Peyer's patch (tissue), 4 donors: ENCODE results near the gene COL8A1.

Source experiments
- POLR2A ChIP-seq, 2 donors: fragments of 450-650 bp; IDR thresholded peaks; one replicate each; pipeline ENCODE4 v1.5.1; 2017; ENCODE audit warnings: antibody characterized with exemption in 2 of 2, mild to moderate bottlenecking in 2 of 2, moderate library complexity in 2 of 2
- TF ChIP-seq, protein P1 (sequence below), 6 experiments: fragments of 450-650 bp in 4 of 6; fragments of 200-600 bp in 2 of 6; sonication (generic) in 1 of 6; IDR thresholded peaks; one replicate each; pipeline ENCODE4 v1.5.1; 2017 to 2019; ENCODE audit warnings: antibody characterized with exemption in 6 of 6, mild to moderate bottlenecking in 3 of 6, moderate library complexity in 1 of 6

DNA sequence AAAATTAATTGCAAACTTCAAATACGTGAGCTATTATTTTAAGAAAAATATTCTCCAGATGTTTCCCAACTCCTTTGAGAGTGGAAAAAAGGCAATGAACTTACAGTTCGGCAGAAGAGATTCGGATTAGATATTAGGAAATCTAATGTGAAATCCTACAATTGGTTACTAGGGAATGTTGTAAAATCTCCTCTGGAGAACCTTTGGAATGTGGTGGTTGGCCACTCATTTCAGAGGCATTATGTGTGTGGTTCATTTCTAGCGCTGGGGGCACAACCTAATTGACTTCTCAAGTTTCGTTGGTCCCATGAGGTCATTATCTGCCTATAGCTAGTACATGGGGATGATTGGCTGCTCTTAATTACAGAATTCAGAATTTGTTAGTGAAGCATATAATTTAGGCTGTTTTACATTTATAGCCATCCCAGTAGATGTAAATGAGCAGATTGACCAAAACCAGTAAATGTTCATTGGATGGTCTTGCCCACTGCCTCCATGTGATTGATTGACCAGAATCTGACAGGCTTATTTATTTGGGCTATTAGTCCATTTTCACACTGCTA is 144.7 kb downstream of the COL8A1 start:
- TF ChIP-seq POLR2A (IDR thresholded peaks at IDR 0.05): no peak
- TF ChIP-seq, protein P1, sequence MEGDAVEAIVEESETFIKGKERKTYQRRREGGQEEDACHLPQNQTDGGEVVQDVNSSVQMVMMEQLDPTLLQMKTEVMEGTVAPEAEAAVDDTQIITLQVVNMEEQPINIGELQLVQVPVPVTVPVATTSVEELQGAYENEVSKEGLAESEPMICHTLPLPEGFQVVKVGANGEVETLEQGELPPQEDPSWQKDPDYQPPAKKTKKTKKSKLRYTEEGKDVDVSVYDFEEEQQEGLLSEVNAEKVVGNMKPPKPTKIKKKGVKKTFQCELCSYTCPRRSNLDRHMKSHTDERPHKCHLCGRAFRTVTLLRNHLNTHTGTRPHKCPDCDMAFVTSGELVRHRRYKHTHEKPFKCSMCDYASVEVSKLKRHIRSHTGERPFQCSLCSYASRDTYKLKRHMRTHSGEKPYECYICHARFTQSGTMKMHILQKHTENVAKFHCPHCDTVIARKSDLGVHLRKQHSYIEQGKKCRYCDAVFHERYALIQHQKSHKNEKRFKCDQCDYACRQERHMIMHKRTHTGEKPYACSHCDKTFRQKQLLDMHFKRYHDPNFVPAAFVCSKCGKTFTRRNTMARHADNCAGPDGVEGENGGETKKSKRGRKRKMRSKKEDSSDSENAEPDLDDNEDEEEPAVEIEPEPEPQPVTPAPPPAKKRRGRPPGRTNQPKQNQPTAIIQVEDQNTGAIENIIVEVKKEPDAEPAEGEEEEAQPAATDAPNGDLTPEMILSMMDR (IDR thresholded peaks at IDR 0.05): no peak
